ENCODE data around the gene TMEM8B. TPM values are rescaled to one million over a fixed set of nuclear protein-coding genes. Genes with fewer than 3 reads are reported as not detected.

The TMEM8B gene
- total and polyA plus RNA-seq, 8 donors = 4.9 to 17.2 (median 7.5) TPM

DNA sequence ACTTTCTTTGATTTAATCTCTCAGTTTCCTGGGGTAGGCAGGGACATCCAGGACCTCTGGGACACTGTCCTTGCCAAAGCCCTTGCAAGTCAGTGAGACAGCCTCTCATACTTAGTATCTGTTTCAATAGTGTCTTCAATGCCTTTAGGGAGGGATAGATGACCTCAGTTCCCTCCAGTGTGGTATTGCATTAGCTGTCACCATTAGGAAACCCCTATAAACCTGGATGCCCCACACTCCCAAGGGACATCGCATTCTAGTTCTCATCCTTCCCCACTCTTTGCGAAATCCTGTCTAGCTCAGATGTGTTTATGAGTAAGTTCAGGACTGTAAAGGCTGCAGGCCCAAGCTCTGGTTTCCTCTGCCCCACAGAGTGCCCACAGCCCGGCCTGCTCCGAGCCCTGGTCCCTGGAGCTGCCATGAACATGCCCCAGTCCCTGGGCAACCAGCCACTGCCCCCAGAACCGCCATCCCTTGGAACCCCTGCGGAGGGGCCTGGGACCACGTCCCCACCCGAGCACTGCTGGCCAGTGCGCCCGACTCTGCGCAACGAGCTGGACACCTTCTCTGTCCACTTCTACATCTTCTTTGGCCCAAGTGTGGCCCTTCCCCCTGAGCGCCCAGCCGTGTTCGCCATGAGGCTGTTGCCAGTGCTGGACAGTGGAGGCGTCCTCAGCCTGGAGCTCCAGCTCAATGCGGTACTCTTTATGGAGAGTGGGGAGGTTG, 13.2 kb downstream of the TMEM8B start:
- H3K27ac ChIP-seq = no peak overlapping the region
- no peak overlapping the region for H3K4me3 ChIP-seq
- intact Hi-C loops (cut with DNase I) = no loop called here
- ATAC-seq = no peak
- TF ChIP-seq, protein P1, sequence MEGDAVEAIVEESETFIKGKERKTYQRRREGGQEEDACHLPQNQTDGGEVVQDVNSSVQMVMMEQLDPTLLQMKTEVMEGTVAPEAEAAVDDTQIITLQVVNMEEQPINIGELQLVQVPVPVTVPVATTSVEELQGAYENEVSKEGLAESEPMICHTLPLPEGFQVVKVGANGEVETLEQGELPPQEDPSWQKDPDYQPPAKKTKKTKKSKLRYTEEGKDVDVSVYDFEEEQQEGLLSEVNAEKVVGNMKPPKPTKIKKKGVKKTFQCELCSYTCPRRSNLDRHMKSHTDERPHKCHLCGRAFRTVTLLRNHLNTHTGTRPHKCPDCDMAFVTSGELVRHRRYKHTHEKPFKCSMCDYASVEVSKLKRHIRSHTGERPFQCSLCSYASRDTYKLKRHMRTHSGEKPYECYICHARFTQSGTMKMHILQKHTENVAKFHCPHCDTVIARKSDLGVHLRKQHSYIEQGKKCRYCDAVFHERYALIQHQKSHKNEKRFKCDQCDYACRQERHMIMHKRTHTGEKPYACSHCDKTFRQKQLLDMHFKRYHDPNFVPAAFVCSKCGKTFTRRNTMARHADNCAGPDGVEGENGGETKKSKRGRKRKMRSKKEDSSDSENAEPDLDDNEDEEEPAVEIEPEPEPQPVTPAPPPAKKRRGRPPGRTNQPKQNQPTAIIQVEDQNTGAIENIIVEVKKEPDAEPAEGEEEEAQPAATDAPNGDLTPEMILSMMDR (IDR thresholded peaks at IDR 0.05) = no peak
- peaks cover 0 to 4% (median 0%) of the 10 kb centered on the region in 3 donors for H3K36me3 ChIP-seq
- H3K9me3 ChIP-seq = no peaks in the 10 kb centered on the region
- FAIRE-seq = no peak
- H3K27me3 ChIP-seq = no peaks in the 10 kb centered on the region
- DNase-seq = no peak
- peaks cover 0 to 13% (median 0%) of the 10 kb centered on the region in 3 donors for H3K4me1 ChIP-seq
- 91 to 94% methylated on average over 17 of the region's 17 CpGs for WGBS, 2 donors

DNA sequence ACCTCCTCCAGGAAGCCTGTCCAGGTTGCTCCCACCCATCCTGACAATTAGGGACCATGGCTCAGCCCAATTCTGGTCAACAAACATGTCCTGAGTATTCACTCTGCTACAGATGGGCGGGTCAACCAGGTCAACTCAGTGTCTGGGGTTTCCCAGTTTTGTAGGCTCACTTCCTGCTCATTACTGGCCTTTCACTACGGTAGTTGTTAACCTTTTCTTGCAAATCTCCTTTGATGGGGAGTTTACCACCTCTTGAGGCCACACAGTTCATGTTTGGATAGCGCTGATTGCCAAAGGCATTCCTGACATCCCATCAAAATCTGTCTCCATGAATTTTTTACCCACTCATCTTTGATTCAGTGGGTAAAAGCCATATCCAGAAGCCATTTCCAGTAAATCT, 13.8 kb downstream of the TMEM8B start:
- no peak for ATAC-seq
- Histone ChIP-seq H3K4me1 (peaks cover 0 to 13% (median 0%) of the 10 kb centered on the region in 3 donors), H3K4me3 (no peak overlapping the region), H3K27me3 (no peaks in the 10 kb centered on the region), H3K9me3 (no peaks in the 10 kb centered on the region), H3K27ac (no peak overlapping the region), H3K36me3 (peaks cover 0 to 10% (median 0%) of the 10 kb centered on the region in 3 donors)
- TF ChIP-seq, protein P1 (IDR thresholded peaks at IDR 0.05) = no peak
- FAIRE-seq = no peak
- WGBS, 2 donors = 83 to 90% methylated on average over 3 of the region's 3 CpGs
- intact Hi-C loops (cut with DNase I) = no loop called here
- no peak for DNase-seq

DNA sequence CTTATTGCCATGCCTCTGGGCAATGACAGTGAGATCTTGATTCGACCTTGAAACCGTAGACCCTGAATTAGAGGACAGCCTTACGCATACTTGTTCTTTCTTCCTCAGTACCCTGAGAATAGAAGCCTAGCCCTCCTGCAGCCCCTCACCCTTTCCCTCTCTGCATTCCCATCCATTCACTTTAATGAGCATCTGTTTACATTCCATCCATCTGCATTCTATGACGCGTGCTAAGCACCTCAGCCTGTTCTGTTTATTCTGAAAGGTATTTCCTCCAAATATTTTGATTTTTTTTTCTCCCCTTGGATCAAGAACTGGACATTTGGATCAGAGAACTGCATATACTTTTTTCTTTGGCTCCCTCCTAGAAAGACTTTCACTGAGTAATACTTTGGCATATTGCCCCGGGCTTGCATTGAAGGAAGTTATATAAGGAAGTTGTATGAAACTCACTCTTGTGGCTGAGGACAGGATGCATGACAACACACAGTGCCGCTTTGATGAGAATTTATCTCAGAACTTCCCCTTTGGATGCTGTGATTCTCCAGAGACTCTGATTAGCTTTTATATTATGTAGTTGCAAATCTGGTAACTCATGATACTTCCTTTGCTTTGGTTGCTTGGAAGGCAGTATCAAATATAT, 15.7 kb downstream of the TMEM8B start:
- H3K9me3 ChIP-seq = no peaks in the 10 kb centered on the region
- H3K4me3 ChIP-seq = no peak overlapping the region
- peak in 1 of 6 donors; percentile 70 for DNase-seq
- TF ChIP-seq, protein P1 (IDR thresholded peaks at IDR 0.05) = no peak
- peak; percentile 54 to 84 (median 72) for ATAC-seq
- peak; percentile 91 for FAIRE-seq
- H3K36me3 ChIP-seq = peaks cover 0 to 16% (median 0%) of the 10 kb centered on the region in 3 donors
- H3K27ac ChIP-seq = peak overlapping the region in 2 of 4 donors; percentile 30 to 35
- intact Hi-C loops (cut with DNase I) = no loop called here
- WGBS, 2 donors = 50% methylated on average over 7 of the region's 7 CpGs
- peaks cover 0 to 13% (median 0%) of the 10 kb centered on the region in 3 donors for H3K4me1 ChIP-seq
- H3K27me3 ChIP-seq = no peaks in the 10 kb centered on the region

DNA sequence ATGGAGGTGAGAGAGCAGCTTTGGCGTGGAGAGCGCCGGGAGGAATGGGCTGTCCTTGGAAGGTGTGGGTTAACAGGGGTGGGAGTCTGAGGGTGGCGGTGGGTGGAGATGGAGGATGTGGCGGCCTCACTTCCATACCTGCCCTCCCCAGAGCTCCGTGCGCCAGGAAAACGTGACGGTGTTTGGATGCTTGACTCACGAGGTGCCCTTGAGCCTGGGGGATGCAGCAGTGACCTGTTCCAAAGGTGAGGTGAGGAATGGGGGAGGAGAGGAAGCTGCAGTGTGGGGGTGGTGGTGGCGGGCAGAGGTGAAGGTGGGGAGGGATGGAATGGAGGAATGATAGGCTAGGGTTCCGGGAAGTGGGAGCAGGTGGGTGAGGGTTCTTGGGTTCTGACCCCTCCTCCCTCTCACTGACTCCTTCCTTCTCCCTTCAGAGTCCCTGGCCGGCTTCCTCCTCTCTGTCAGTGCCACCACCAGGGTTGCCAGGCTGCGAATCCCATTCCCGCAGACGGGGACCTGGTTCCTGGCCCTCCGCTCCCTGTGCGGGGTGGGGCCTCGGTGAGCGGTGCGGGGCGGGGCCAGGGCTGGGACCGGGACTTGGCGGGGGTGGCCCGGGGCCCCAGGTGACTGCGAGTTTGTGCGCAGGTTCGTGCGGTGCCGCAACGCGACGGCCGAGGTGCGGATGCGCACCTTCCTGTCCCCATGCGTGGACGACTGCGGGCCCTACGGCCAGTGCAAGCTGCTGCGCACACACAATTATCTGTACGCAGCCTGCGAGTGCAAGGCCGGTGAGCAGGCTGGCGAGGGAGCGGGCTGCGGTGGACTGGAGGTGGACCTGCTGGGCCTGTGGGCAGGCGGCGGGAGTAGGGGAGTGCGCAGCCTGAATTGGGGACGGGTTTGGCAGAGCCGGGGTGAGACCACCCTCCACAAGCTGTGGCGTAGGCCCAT, 17.1 kb downstream of the TMEM8B start:
- H3K4me1 ChIP-seq = peaks cover 0 to 13% (median 0%) of the 10 kb centered on the region in 3 donors
- TF ChIP-seq, protein P1 (IDR thresholded peaks at IDR 0.05) = no peak
- DNase-seq = peak in 1 of 6 donors; percentile 43
- no peaks in the 10 kb centered on the region for H3K27me3 ChIP-seq
- no peaks in the 10 kb centered on the region for H3K9me3 ChIP-seq
- H3K27ac ChIP-seq = peak overlapping the region in 1 of 4 donors; percentile 30
- ATAC-seq = peak in 3 of 4 donors; percentile 22 to 77 (median 41)
- 70 to 72% methylated on average over 52 to 53 of the region's 53 CpGs for WGBS, 2 donors
- H3K4me3 ChIP-seq = peak overlapping the region in 2 of 4 donors; percentile 1 to 7
- no peak for FAIRE-seq
- intact Hi-C loops (cut with DNase I) = no loop called here
- peaks cover 0 to 16% (median 0%) of the 10 kb centered on the region in 3 donors for H3K36me3 ChIP-seq

All from pancreas (tissue), 10 donors.